Heart left ventricle (tissue), 13 donors: ENCODE measurements around the gene XAB2.

ENCODE experiments used
- CTCF ChIP-seq, 12 donors: fragments of 200-600 bp; sonication (generic) in 4 of 12; IDR thresholded peaks; one replicate each; pipeline versions ENCODE4 v1.5.0 to v1.8.0; 2018 to 2022; ENCODE audit warnings: antibody characterized with exemption in 12 of 12, mild to moderate bottlenecking in 5 of 12
- POLR2A ChIP-seq, 2 donors: fragments of 450-650 bp; IDR thresholded peaks; one replicate each; pipeline ENCODE4 v1.6.1; 2017; ENCODE audit warnings: antibody characterized with exemption in 2 of 2, mild to moderate bottlenecking in 2 of 2, moderate library complexity in 2 of 2
- donor health status: ischemic (EF 13 %, LVEDD 7.1; RV severe dilation, severe dysfunction).
- donor health status: DM: no; HTN: yes; CAD: no.
- donor health status: DM: no; HTN: no; CAD: no.
- donor health status: ischemic (EF 25% LVEDD 6.9; RV normal size, moderate dysfunction).
- donor health status: ischemic (EF 25% LVEDD 5.7; RV mildly dilated, moderate dysfunction).
- donor health status: ischemic (EF 35%, LVEDD 5.7; RV mildly dilated, moderate dysfunction).
- donor health status: nonischemic (EF 11% LVEDD 7.7; RV severe dilation, severe dysfunction).
- donor health status: DM: yes; HTN: yes; CAD: no.
- donor health status: PGD.
- donor health status: ischemic (EF 29% LVEDD 5.4; RV normal size, mild dysfunction).
- donor health status: nonischemic (EF 23%, LVEDD 6.1; RV moderate dilation, normal function).

GRCh38 chr19:7619671-7620441 is 9.5 kb downstream of the XAB2 start:
- no peak for TF ChIP-seq CTCF (IDR thresholded peaks at IDR 0.05)
- TF ChIP-seq POLR2A (IDR thresholded peaks at IDR 0.05): no peak
